Islet precursor cell (in vitro differentiated cells): Measurements from ENCODE around the gene IRF5.

ENCODE experiments used
- DNase-seq: peaks from one replicate; pipeline ENCODE4 v3.0.0-alpha.2; 2018

The IRF5 gene

DNA sequence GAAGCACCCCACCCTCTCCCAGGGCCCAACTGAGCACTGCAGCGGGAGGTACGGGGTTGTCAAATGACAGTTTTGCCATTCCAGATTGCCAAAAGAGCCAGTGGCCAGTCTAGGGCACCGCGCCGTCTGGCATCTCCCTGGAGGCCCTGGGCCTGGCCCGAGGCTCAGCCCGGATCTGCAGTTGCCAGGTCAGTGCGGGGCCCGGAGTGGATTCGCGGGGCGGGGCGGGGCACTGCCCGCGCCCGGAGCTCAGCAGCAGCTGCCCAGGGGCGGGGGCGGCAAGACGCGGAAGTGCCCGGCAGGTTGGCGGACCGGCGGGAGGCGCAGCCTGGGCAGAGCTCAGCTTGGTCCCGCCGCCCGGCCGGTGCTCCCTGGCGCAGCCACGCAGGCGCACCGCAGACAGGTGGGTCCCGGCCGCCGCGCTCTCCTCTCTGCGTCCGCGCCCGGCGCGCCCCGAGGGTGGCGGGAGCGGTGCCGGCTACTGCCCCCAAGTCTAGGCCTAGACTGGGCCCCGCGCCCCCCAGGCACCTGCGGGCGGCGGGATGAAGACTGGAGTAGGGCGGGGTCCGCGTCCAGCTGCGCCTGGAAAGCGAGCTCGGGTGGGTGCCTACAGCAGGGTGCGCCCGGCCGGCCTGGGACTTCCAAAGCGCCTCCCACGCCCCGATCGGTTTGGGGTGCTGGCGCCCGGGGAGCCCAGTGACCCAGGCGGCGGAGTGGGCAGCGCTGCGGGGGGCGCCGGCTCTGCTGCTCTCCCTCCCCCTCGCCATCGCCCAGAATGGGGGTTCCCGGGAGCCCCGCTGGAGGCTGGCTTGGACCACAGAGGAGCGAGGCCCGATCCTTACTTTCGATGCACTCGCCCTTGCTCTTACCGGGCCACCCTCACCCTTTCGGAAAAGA, at the start of gene IRF5:
Gene IRF5, plus strand, starts transcription at position 281 of the 897 bp plus-strand sequence. CDS start 4,155 bp downstream, outside the sequence.
- peak; percentile 70 for DNase-seq

- DNase-seq, result no peak
These were observed 49.5 kb upstream of the IRF5 start for GRCh38 chr7:128888039-128888755.

DNA sequence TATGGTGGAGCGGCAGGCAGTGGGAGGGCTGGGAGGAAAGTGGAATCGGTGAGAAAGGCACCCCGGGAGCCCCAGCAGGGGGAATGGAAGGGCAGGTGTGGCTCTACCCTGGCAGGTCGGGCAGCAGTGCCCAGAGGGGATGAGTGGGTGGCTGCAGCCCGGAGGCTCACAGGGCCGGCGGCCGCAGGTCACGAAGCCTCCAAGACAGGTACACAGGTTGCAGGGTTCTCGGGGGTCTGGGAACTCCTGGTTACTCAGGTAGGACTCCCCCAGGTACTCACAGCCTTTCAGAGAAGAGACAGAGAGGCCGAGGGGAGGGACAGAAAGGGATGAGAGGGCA, 49.0 kb upstream of the IRF5 start:
- peak; percentile 56 for DNase-seq

- peak; percentile 71 for DNase-seq
These were observed 48.6 kb upstream of the IRF5 start for GRCh38 chr7:128889121-128889520.

- DNase-seq, result peak; percentile 91
These were observed 47.2 kb upstream of the IRF5 start for GRCh38 chr7:128890306-128891109.

GRCh38 chr7:128891110-128891941, 46.4 kb upstream of the IRF5 start:
- peak; percentile 93 for DNase-seq

GRCh38 chr7:128891942-128892269, 45.8 kb upstream of the IRF5 start:
- DNase-seq, result peak; percentile 46

DNA sequence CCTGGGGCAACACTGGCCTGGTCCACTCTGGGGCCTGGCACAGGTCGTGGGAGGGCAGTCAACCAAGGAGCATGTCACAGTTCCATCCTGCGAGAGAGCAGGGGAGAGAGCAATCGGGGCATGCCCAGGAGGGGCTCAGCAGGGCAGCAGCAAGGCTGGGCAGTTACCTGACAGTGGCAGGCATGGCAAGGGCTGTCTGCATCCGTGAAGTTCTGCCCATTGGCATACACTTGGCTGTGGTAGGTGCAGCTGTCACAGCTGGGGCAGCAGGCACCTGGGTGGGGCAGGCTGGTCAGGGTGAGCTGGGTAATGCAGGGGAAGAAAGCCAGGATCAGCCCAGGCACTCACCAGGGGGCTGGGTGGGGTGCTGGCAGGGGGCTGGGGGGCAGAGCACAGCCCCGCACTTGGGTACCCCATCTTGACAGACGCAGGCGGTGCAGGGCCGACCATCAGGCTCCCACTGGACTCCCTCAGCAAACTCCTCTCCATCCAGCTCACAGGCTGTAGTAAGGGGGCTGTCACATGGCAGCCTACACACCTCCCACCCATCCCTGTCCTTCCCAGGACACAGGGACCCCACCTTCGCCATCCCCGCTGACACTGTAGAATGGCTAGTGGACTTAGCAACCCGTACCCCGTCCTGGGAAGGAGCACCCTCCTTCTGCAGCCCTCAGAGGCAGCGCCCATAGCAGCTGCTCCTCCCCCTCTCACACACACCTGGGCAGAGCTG, 45.0 kb upstream of the IRF5 start:
- peak; percentile 53 for DNase-seq

- peak; percentile 55 for DNase-seq
These were observed 44.3 kb upstream of the IRF5 start for GRCh38 chr7:128893251-128894100.

DNA sequence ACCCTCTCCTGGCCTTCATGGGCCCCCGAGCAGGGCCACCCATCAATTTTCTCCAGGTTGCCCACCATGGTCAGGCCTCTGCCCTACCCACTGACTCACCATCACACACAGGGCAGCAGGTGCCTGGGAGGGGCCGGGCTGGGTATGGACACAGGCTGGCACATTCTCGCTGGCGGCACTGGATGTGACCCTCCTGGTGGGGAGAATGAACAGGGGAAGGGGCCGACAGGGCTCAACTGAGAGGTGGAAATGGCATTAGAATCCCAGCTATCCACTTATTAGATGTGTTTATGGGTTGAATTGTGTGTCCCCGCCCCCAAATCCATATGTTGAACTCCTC, 43.7 kb upstream of the IRF5 start:
- no peak for DNase-seq

DNA sequence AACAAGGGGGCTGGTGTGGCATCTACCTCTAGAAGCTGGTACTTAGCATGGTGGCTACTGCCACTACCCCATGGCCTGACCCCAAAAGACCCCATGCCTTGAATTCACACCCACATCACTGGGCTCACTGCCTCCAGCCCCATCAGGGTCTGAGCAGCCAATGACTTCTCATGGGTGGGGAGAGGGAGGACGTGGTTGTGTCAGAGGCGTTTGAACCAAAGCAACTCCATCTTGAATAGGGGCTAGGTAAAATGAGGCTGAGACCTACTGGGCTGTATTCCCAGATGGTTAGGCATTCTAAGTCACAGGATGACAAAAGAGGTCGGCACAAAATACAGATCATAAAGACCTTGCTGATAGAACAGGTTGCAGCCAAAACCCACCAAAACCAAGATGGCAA, 42.4 kb upstream of the IRF5 start:
- peak; percentile 20 for DNase-seq

DNA sequence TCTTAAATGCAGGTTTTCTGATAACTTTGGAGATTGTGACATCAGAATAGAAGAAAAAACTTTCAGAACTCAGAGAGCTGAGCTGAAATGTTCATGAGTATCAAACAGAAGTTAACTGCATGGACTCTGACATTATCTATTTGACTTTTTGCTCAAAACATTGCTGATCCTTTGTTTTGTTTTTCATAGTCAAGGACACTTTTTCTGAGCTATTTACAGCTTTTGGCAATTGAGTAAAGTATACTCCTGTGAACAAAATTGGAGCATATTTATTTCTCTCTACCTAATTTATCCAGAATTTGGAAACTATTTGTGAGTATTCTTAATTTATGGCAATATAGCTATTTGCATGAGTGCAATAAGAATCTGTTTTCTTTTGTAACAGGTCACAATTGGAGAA, 38.3 kb upstream of the IRF5 start:
- no peak for DNase-seq

DNA sequence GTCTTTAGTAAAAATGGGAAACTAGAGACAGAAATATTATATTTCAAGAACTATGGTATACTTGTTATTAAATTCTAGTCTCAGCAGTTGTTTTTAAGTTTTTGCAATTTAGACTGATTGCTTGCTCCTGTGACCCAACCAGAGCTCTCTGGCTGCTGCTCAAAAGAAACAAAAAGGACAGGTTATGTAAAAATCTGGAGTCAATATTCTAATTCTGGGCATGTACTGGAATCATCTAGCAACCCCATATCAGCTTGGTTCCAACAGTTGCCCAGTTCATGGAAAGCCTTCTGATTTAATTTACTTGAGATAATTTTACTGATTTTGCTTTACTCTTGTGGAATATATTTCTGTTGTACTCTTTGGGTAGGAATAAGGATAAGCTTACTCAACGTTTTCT, 37.5 kb upstream of the IRF5 start:
- no peak for DNase-seq

DNA sequence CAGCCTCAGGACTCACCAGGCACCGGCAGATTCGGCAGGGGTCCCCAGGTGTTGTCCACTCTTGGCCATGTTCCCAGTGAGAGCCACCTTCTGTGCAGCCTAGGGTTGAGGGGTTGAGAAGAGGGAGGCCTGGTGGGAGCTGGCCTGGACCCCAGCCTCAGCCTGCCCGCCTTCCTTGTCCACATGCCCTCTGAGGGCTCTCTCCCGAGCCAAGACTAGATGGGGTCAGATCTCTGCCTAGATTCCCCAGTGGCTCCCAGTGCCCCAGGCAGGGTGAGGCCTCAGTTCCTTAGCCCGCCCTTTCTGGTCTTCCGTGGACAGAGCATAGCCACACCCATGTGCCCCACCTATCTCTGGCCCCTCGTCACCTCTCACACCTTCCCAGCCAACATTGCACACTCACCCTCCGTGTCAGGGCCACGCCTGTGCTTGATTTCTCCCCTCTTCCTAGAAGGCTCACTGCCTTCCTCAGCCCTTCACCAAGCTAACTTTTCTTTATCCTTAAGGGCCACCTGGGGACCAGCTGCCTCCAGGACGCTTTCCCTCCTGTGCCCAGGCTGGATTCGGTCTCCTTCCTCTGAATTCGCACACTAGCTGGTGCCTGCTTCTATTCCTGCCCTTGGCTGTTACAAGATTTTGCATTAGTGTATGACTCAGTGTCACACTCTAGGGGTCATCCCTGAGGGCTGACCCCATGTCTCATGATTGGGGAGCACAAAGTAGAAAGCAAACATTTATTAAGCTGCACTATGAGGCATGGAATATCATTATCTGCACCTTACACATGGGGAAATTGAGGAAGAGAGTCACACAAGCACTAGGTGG, 34.8 kb upstream of the IRF5 start:
- peak; percentile 42 for DNase-seq

DNA sequence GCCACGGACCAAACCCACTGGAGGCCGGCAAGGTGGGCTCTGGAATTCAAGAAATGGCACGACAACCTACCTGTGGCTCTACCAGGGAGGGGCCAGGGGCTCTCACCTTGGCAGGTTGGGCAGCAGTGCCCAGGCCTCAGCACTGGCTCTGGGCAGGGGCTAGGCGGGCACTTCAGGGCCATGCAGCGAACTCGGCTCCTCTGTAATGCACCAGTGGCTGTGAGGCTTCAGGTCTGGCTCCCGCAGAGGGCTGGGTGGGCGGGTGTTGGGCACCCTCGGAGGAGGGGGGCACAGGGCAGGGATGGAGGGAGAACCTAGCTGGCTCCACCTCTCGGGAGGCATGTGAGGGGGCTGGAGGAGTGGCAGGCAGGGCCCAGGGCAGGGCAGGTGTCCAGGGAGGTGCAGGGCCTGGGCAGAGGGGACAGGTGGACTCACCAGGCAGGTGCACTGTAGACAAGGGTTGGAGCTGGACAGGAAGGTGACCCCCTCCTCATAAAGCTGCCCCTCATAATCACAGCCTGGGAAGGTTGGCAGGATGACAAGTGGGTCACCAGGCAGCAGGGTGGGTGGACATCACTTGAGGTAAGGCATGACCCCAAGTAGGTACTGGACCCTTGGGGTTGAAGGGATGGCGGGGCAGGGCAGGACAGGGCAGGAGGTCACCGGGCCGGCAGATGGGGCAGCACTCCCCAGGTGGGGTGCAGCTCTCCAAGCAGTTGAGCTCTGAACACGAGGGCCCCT, 33.9 kb upstream of the IRF5 start:
- peak; percentile 43 for DNase-seq

DNA sequence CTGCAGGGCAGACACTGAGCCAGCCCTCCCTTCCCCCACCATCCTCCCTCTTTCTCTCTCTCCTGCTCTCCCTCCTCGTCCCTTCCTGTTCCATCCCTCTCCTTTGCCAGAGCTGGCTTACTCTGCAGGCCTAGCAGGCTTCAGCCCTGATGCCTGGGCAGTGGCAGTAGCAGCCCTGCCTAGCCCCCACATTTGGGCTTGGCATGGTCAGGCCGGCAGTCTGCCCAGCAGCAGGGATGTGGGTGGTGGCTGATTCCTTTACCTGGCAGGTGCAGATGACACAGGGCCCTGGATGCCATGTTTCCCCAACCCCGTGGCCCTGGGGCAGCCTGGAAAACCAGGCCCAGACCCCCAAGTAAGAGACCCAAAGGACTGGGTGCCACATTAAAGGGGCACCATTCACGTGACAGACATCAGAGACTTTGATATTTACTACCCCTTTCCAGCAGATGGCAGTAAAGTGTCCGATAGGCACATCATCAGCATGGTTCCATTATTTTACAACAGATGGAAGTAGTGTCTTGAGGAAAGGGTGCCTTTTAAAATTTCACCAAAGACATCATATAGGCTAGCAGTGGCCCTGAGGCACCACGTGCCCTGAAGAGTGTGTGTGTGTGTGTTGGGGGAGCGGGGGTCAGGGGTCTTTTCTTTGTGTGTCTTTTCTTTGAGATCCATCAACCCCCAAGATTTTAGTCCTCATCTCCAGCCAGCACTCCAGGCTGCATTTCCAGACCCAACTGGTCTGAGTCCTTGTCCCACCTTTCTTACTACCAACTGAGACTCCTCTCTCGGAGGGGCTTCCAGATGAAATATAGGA, 33.1 kb upstream of the IRF5 start:
- peak; percentile 41 for DNase-seq

DNA sequence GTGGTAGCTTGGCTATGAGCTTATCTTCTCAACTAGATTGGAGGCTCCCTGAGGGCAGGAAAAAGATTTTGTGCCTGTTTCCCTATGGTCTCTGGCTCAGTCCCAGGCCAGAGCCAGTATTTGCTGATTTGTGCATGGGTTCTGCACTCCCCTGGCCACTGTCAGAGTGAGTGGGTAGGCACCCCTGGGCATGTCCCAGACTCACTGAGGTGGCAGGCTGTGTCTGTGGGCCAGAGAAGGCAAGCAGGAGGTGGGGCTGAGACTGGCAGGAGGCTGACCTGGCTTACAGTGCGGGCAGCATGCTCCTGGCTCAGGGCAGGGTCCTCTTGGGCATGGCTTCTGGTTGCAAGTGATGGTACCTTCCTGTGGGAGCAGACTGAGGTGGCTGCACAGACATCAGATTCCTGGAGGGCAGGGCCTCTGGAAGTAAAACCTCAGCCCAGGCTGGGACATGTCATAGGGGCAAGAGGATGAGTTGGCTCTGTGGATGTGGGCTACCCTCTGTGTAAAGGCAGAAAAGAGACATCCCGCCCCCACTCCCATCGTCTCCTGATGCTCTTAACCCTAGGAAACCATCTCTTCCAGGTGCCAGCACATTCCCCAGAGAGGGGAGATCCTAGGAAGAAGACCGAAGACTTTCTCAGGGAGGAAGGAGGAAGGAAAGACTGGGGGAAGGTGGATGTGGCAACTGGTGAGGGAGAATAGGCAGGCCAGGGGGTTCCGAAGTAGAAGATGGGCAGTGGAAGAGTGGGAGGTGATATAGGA, 31.5 kb upstream of the IRF5 start:
- peak; percentile 35 for DNase-seq
